HG03469 (cell line): ENCODE results near the gene NEDD4.
"Not testable (repeated sequence)": the region's sequence is repeated elsewhere in the genome, so short reads cannot be mapped to it uniquely, and the experiment has no call there.

Source experiments
- ATAC-seq: cut with Tn5 transposase; IDR thresholded peaks from one replicate; pipeline ENCODE4 v1.9.1; 2021; ENCODE audit warnings: mild to moderate bottlenecking, moderate library complexity, moderate number of reproducible peaks; ENCODE audit not compliant: unreplicated experiment

The NEDD4 gene

DNA sequence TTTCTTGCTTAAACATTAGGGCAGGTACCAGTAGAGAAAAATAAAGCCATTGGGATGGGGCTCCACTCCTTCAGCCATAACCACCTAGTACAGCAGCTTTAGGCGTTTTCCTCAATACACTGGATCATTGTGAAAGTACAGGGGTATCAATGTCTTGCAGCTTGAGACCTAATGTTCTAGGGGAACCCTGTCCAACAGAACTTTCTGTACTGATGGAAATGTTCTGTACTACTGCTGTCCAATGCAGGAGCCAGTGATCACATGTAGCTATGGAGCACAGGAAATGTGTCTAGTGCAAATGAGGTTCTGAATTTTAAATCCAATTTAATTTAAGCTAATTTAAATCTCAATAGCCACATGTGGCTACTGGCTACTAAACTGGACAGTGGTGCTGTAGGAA, 93.9 kb downstream of the NEDD4 start:
- no peak for ATAC-seq

GRCh38 chr15:55897560-55898336, 95.7 kb downstream of the NEDD4 start:
- ATAC-seq, result no peak

- ATAC-seq, result no peak
Measured at GRCh38 chr15:55894399-55894965, 98.9 kb downstream of the NEDD4 start.

DNA sequence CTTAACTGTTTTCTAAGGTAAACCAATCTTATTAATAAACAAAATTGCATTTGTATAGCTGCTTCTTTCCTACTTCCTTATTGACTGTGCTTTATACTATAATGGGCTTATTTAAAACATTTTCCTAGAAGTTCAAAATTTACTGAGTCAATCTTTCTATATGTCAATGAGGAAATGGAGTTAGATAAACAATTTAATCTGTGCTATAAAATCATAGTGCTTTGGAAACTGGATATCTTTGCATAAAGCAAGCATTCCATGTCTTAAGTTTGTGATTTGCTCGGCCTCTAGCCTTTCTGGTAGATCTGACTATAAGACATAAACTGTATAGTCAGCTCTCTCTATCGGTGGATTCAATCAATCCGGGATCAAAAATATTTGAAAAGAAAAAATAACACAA, 99.6 kb downstream of the NEDD4 start:
- ATAC-seq, result no peak

DNA sequence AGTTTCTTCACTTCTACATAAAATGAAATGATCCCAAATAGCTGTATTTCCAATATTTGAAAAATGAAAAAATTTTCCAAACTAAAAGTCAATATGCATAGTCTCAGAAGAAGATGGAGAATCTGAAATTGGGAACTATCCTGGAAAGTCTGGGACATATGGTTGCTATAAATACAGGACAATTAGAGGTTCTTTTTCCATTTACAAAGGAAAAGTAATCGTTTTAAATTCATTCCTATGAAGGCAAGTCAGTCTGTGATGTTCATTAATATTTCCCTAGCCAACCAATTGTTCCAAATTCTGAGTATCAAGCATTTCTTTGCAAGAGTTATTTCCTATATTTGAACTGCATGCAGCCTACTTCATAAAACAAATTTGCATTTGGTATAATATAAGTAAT, 102.2 kb downstream of the NEDD4 start:
- no peak for ATAC-seq

DNA sequence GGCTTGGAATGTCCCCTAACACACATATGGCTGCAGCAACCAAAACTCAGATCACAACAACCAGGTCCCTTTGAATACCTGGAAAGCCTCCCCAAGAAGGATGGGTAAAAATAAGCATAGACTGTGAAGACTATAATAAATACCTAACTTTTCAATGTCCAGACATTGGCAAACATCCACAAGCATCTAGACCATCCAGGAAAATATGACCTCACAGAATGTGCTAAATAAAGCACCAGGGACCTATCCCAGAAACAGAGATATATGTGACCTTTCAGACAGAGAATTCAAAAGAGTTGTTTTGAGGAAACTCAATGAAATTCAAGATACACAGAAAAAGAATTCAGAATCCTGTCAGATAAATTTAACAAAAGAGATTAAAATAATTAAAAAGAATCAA, 109.2 kb downstream of the NEDD4 start:
- ATAC-seq, result no peak

- ATAC-seq, result no peak
Measured at GRCh38 chr15:55879181-55879580, 114.2 kb downstream of the NEDD4 start.

DNA sequence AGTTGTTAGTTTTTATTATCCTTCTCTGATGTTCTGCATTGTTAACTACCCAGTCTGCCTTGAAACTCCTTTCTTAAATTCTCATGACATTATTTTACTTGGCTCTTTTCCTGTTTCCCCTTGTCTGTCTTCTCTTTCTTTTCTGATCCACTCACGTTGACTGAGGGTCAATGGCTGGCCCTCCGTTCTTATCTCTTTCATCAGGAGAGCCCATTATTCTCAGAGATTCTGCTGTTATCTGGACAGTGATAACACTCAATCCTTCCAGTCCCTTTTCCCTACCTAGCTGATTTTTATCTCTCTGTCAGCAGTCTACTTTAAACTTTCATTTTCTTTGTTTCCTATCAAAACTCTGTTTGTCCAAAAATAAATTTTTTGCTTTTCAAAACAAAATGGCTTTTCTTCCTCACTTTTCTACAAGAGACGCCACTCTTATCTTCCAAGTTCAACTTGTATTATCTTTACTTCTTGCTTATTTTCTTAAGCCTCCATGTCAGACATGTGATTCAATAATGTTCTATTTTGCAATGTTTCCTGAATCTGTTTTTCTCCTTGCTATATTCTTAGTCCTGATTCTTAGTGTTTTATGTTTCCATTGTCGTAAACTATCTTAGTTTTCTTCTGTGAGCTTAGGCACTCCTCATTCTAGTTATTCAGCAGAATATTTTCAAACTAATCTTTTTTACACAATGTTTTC, 120.2 kb downstream of the NEDD4 start:
- ATAC-seq, result no peak

GRCh38 chr15:55872471-55872870, 120.9 kb downstream of the NEDD4 start:
- no peak for ATAC-seq

- no peak for ATAC-seq
Measured at GRCh38 chr15:55869660-55870059, 123.8 kb downstream of the NEDD4 start.

- no peak for ATAC-seq
Measured at GRCh38 chr15:55868707-55869106, 124.7 kb downstream of the NEDD4 start.

DNA sequence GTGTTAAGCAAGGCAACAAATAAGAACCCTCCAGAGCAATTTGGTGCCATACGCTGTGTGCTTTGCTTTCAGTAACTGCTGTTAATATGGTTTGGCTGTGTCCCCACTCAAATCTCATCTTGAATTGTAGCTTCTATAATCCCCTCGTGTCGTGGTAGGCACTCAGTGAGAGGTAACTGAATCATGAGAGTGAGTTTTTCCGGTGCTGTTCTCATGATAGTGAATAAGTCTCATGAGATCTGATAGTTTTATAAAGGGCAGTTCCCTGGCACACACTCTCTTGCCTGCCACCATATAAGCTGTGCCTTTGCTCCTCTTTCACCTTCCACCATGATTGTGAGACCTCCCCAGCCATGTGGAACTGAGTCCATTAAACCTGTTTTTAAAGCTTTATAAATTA, 125.1 kb downstream of the NEDD4 start:
- not testable (repeated sequence) for ATAC-seq

GRCh38 chr15:55863911-55864310, 129.5 kb downstream of the NEDD4 start:
- no peak for ATAC-seq

GRCh38 chr15:55861115-55861514, 132.3 kb downstream of the NEDD4 start:
- no peak for ATAC-seq

DNA sequence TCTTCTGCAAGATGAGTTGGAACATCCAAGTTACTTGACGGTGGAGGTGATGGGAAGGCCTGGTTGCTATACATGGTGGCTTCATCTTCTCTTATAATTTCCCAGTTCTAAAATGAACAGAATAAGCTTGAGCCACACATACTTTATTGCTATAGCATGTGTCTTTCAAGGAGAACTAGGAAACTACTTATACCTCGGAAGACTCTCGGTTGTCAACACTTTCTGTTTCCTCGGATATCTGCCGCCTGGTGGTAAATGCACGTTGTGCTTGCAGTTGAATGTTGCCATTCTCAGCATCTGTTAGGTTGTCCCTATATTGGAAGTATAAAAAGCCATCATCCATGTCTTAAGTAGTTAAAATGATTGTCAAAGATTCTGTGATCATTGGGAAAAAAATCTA, 132.9 kb downstream of the NEDD4 start:
- no peak for ATAC-seq

DNA sequence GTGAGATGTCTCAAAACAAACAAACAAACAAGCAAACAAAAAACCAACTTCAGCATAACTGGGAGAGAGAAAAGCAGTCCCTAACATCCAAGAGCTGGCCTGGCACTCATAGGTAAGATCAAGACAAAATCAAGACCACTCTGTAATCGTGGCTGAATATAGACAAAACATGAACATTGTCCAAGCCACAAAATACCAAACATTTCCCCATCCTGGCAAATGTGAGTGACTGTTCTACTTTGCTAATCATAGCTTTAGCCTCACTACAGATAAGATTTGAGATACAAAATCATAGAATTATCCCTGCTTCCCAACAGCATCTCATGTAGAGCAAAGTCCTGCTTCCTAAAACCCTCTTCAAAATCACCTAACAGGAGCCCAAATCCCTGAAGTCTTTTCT, 133.7 kb downstream of the NEDD4 start:
- no peak for ATAC-seq

- no peak for ATAC-seq
Measured at GRCh38 chr15:55858661-55859060, 134.8 kb downstream of the NEDD4 start.

DNA sequence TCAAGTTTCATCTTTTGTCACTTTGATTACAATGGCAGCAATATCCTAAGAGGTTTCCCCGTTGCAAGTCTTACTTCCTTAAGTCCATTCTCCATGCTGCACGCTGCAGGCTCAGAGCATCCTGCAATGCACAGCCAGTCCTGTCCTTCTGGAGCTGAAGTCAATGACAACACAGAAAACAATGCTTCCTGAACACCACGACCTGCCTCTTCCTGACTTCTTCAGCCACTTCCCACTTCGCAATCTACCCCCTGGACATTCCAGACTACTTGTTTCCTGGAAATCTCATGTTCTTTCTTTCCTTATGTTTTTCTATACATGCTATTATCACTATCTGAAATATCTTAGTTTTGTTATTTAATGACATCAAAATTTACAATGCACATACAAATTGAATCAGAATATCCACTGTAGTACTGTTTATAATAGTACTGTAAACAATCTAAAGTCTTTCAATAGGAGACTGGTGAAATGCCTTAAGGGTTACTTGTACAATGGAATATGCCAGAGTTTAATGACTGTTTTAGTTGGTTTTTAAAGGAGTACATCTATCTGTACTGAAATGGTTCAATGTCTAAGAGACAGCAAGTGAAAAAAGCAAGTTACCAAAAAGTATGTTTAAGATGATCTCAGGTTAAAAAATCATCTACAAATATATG, 136.8 kb downstream of the NEDD4 start:
- no peak for ATAC-seq

- ATAC-seq, result no peak
Measured at GRCh38 chr15:55853134-55853533, 140.3 kb downstream of the NEDD4 start.

DNA sequence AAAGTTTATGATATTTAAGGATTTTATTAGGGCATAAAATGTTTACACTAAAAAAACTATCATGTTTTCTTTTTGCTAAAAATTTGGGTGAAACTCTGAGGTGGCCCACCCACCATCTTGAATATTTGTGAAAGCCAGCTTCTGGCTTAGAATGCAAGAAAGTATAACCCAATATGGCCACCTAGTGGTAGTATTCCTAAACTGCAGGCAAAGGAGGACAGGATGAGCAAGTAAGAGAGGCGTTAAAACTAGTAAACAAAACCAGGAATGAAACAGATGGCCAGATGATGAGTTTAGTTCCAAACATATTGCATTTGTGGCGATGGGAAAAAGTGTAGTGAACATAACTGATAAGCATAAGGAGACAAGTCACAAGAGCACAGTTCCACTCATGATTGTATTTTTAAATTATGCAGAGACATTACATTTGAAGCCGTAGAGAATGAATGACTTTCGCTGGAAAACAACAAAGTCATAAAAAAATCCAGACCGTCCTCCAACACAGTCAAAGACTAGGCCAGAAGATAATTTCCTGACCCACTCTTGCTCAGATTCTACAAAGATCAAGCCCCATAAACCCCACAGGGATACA, 147.2 kb downstream of the NEDD4 start:
- ATAC-seq, result peak; percentile 72

- not testable (repeated sequence) for ATAC-seq
Measured at GRCh38 chr15:55842897-55843296, 150.5 kb downstream of the NEDD4 start.
